Central memory CD4-positive, alpha-beta T cell (primary cell): ENCODE data around the gene GALNT17.

ENCODE experiments used
- DNase-seq: peaks from one replicate; pipeline ENCODE4 v3.0.0; 2022
- total RNA-seq, 3 experiments: gene quantifications; one replicate each; lab custom pipeline; 2026; lab: John Stamatoyannopoulos, UW

The GALNT17 gene
- 0 reads per million in 3 experiments for total RNA-seq

GRCh38 chr7:71132127-71132376 lies at the start of gene GALNT17:
TSS of gene GALNT17 (plus strand) at chr7:71132144.
- no peak for DNase-seq

GRCh38 chr7:71095266-71095860 lies 36.6 kb upstream of the GALNT17 start:
- DNase-seq = no peak

- no peak for DNase-seq
Observed at GRCh38 chr7:71096351-71096750, 35.6 kb upstream of the GALNT17 start.

GRCh38 chr7:71106226-71106625 lies 25.7 kb upstream of the GALNT17 start:
- DNase-seq = no peak

- no peak for DNase-seq
Observed at GRCh38 chr7:71112436-71112835, 19.5 kb upstream of the GALNT17 start.

- no peak for DNase-seq
Observed at GRCh38 chr7:71120096-71120495, 11.8 kb upstream of the GALNT17 start.

- DNase-seq = no peak
Observed at GRCh38 chr7:71129126-71129525, 2.8 kb upstream of the GALNT17 start.

- DNase-seq = no peak
Observed at GRCh38 chr7:71130031-71130679, 1.8 kb upstream of the GALNT17 start.

GRCh38 chr7:71131256-71132126 lies 453 bp upstream of the GALNT17 start:
- no peak for DNase-seq

- DNase-seq = no peak
Observed at GRCh38 chr7:71132377-71133231, 660 bp downstream of the GALNT17 start.

- DNase-seq = no peak
Observed at GRCh38 chr7:71133232-71133622, 1.3 kb downstream of the GALNT17 start.

GRCh38 chr7:71133856-71134255 lies 1.9 kb downstream of the GALNT17 start:
- DNase-seq = no peak

- no peak for DNase-seq
Observed at GRCh38 chr7:71135116-71135515, 3.2 kb downstream of the GALNT17 start.

- DNase-seq = no peak
Observed at GRCh38 chr7:71135663-71136062, 3.7 kb downstream of the GALNT17 start.

- no peak for DNase-seq
Observed at GRCh38 chr7:71137479-71137878, 5.5 kb downstream of the GALNT17 start.

- no peak for DNase-seq
Observed at GRCh38 chr7:71140264-71140663, 8.3 kb downstream of the GALNT17 start.

- no peak for DNase-seq
Observed at GRCh38 chr7:71144963-71145362, 13.0 kb downstream of the GALNT17 start.

GRCh38 chr7:71145906-71146901 lies 14.3 kb downstream of the GALNT17 start:
- DNase-seq = no peak

- DNase-seq = no peak
Observed at GRCh38 chr7:71148098-71148497, 16.2 kb downstream of the GALNT17 start.

GRCh38 chr7:71155236-71155635 lies 23.3 kb downstream of the GALNT17 start:
- DNase-seq = no peak

- DNase-seq = no peak
Observed at GRCh38 chr7:71157757-71158156, 25.8 kb downstream of the GALNT17 start.

GRCh38 chr7:71165708-71166107 lies 33.8 kb downstream of the GALNT17 start:
- DNase-seq = no peak
